HCT116 (cell line): ENCODE measurements around the gene DMPK.

Experiments used
- CBX3 ChIP-seq: IDR thresholded peaks from 2 replicates; pipeline ENCODE4 v1.6.1; 2012; ENCODE audit warnings: low read depth
- CEBPB ChIP-seq: IDR thresholded peaks from 2 replicates; pipeline ENCODE4 v1.6.1; 2012; ENCODE audit warnings: low read depth
- EZH2phosphoT487 ChIP-seq: fragments of 200-600 bp; IDR thresholded peaks from 2 replicates; pipeline ENCODE4 v1.6.1; 2018; ENCODE audit warnings: antibody characterized with exemption, borderline replicate concordance
- JUND ChIP-seq: IDR thresholded peaks from 2 replicates; pipeline ENCODE4 v1.6.1; 2012
- POLR2A ChIP-seq: IDR thresholded peaks from 2 replicates; pipeline ENCODE4 v1.7.0; 2011; ENCODE audit warnings: borderline replicate concordance; ENCODE audit not compliant: insufficient read depth, insufficient read length; ENCODE audit errors: extremely low read depth
- POLR2AphosphoS5 ChIP-seq: IDR thresholded peaks from 2 replicates; pipeline ENCODE4 v1.6.1; 2011; ENCODE audit warnings: mild to moderate bottlenecking, low read depth, low read length, moderate library complexity
- RAD21 ChIP-seq: IDR thresholded peaks from 2 replicates; pipeline ENCODE4 v1.6.1; 2012; ENCODE audit warnings: low read depth, mild to moderate bottlenecking
- REST ChIP-seq: IDR thresholded peaks from 2 replicates; pipeline ENCODE4 v1.6.1; 2012; ENCODE audit warnings: low read depth
- YY1 ChIP-seq: IDR thresholded peaks from 2 replicates; pipeline ENCODE4 v1.6.1; 2011; ENCODE audit warnings: low read length, low read depth, moderate library complexity, mild to moderate bottlenecking; ENCODE audit not compliant: insufficient replicate concordance; ENCODE audit errors: extremely low read depth
- TF ChIP-seq, protein P1 (sequence below), 3 experiments: fragments of 200-600 bp in 1 of 3; sonication (generic) in 1 of 3; IDR thresholded peaks in 2 of 3; conservative IDR thresholded peaks in 1 of 3; 2 replicates each; pipeline ENCODE4 v1.5.1; 2012 to 2017; ENCODE audit warnings: low read depth in 2 of 3, low read length in 2 of 3, antibody characterized with exemption in 1 of 3, borderline replicate concordance in 1 of 3, control low read depth in 1 of 3, mild to moderate bottlenecking in 1 of 3, mixed read lengths in 1 of 3, mixed run types in 1 of 3, moderate library complexity in 1 of 3; ENCODE audit not compliant: insufficient read depth in 1 of 3

GRCh38 chr19:45752639-45753038 lies 29.7 kb downstream of the DMPK start:
- TF ChIP-seq POLR2A: no peak
- TF ChIP-seq POLR2AphosphoS5: no peak
- TF ChIP-seq, protein P1, sequence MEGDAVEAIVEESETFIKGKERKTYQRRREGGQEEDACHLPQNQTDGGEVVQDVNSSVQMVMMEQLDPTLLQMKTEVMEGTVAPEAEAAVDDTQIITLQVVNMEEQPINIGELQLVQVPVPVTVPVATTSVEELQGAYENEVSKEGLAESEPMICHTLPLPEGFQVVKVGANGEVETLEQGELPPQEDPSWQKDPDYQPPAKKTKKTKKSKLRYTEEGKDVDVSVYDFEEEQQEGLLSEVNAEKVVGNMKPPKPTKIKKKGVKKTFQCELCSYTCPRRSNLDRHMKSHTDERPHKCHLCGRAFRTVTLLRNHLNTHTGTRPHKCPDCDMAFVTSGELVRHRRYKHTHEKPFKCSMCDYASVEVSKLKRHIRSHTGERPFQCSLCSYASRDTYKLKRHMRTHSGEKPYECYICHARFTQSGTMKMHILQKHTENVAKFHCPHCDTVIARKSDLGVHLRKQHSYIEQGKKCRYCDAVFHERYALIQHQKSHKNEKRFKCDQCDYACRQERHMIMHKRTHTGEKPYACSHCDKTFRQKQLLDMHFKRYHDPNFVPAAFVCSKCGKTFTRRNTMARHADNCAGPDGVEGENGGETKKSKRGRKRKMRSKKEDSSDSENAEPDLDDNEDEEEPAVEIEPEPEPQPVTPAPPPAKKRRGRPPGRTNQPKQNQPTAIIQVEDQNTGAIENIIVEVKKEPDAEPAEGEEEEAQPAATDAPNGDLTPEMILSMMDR (IDR thresholded peaks at IDR 0.05 in 2 of 3, conservative IDR thresholded peaks at IDR 0.05 in 1 of 3; ENCODE audit: borderline replicate concordance in 1 of 3, insufficient read depth in 1 of 3, low read depth in 2 of 3, low read length in 2 of 3): no peak
- no peak for TF ChIP-seq CEBPB
- no peak for TF ChIP-seq REST
- no peak for TF ChIP-seq YY1
- TF ChIP-seq JUND: no peak
- no peak for TF ChIP-seq EZH2phosphoT487
- no peak for TF ChIP-seq RAD21
- TF ChIP-seq CBX3: no peak
